Urinary bladder (tissue), 4 donors: ENCODE measurements around the gene AP3S1. TPM values are rescaled to one million over a fixed set of nuclear protein-coding genes. Genes with fewer than 3 reads are reported as not detected.
"Not testable (repeated sequence)": the region's sequence is repeated elsewhere in the genome, so short reads cannot be mapped to it uniquely, and the experiment has no call there.

Experiments
- DNase-seq: peaks from one replicate; pipeline ENCODE4 v3.0.0-alpha.2; 2015; ENCODE audit errors: extremely low spot score
- H3K27ac ChIP-seq: one replicate; pipeline ENCODE4 v1.5.1; 2013; ENCODE audit warnings: low read depth, mild to moderate bottlenecking, moderate library complexity
- H3K36me3 ChIP-seq: one replicate; pipeline ENCODE4 v1.6.1; 2013; ENCODE audit warnings: mild to moderate bottlenecking, moderate library complexity; ENCODE audit not compliant: insufficient read depth
- H3K4me1 ChIP-seq: one replicate; pipeline ENCODE4 v1.6.1; 2013; ENCODE audit warnings: mild to moderate bottlenecking, moderate library complexity; ENCODE audit not compliant: insufficient read depth
- H3K4me3 ChIP-seq: one replicate; pipeline ENCODE4 v1.5.1; 2013; ENCODE audit warnings: low read depth, low read length
- WGBS: extraction: QIAGEN DNeasy Blood & Tissue Kit; methylation state at CpG from one replicate; pipeline ENCODE4 v1.1.7; 2013; 5-methylcytosine and 5-hydroxymethylcytosine counted together
- polyA plus RNA-seq: library from polyadenylated mRNA; stranded (reverse); fragments of 200-250 nt; gene quantifications from one replicate; pipeline ENCODE4 v1.2.3, GENCODE V29; 2013
- total RNA-seq: library from RNA; depleted of rRNA; stranded (reverse); fragments of >200 nt; gene quantifications from one replicate; pipeline ENCODE4 v1.2.3, GENCODE V29; 2014
- donor health status: healthy with polysubstance abuse.
- donor health status: healthy.

Gene AP3S1
- total and polyA plus RNA-seq, 2 donors, result 78.6 to 159 TPM

DNA sequence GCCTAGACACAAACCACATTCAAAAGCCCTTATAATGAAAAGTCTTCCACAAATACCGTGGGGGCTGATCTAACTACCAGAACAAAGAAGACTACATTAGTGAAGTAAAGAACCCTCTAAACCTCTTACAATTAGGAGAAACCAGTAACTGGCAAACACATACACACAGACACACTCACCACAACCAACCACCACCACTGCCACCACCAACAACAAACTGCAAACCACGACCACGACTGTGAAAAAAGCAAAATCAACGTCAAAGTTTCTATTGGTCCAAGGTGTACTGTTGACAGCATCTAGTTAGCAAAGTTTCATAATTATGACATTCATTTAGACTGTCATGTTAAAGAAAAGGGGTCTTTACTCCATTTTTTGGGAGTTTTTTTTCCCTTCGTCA is 28.0 kb upstream of the AP3S1 start:
- WGBS, result 88% methylated on average over 5 of the region's 5 CpGs
- Histone ChIP-seq H3K27ac (no peak overlapping the region), H3K4me1 (no peaks in the 10 kb centered on the region), H3K4me3 (no peak overlapping the region), H3K36me3 (no peaks in the 10 kb centered on the region)
- DNase-seq, result no peak

DNA sequence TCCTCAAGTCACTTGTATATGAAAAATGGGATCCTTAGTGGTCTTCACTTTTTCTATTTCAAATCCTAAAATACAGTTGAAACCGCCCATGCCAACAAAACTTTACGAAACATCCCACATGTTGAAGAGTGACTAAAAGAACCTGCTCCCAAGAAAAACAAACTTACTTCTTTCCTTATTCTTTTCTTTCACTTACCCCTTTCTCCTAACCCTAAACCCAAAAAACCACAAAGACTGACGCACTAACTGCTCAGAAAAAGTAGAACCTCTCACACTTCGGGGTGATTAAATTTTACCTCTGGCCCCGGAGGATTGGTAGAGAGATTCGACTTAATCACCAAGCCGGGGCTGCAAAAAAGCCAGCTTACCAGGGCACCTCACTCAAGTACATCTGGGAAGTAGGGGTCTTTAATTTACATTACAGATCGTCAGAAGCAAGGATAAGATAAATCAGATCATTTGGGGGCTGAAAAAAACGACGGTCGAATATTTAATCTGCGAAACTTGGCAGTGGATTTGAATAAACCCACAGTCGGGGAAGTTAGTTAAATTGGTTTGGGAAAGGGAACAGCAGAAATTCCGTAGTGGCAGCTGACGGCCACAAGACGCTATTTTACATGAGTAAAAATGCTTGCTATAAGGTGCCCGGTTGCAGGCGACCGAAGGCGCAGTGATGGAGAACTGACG is 26.6 kb upstream of the AP3S1 start:
- Histone ChIP-seq H3K27ac (no peak overlapping the region), H3K36me3 (no peaks in the 10 kb centered on the region), H3K4me1 (no peaks in the 10 kb centered on the region), H3K4me3 (peak overlapping the region; percentile 45)
- no peak for DNase-seq
- 33% methylated on average over 21 of the region's 21 CpGs for WGBS

DNA sequence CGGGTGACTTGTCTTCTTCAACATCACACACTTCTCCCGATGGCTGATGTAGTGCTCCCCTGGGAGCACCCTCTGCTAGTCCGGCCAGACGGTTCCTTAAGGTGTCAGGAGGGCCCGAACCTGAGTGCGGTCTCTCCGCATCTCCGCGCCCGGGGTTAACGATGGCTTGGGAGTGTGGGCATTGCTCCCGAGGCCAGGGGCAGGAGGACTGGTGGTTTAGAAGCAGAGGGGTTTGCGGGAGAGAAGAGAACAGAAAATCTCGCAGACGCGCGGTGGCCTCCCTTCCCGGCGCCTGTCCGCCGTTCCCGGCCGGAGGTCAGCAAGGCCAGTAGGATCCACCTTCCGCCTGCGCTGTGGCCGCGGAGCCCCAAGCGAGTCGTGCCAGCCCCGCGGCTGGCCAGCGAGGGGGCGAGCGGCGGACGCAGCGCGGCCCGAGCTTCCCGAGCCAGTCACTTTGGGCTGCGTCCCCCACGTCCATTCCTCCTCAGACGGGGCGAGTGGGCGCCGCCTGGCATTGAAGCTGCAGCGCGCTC is 26.0 kb upstream of the AP3S1 start:
- no peak for DNase-seq
- Histone ChIP-seq H3K36me3 (no peaks in the 10 kb centered on the region), H3K4me3 (peak overlapping the region; percentile 45), H3K4me1 (no peaks in the 10 kb centered on the region), H3K27ac (no peak overlapping the region)
- 2% methylated on average over 48 of the region's 48 CpGs for WGBS

DNA sequence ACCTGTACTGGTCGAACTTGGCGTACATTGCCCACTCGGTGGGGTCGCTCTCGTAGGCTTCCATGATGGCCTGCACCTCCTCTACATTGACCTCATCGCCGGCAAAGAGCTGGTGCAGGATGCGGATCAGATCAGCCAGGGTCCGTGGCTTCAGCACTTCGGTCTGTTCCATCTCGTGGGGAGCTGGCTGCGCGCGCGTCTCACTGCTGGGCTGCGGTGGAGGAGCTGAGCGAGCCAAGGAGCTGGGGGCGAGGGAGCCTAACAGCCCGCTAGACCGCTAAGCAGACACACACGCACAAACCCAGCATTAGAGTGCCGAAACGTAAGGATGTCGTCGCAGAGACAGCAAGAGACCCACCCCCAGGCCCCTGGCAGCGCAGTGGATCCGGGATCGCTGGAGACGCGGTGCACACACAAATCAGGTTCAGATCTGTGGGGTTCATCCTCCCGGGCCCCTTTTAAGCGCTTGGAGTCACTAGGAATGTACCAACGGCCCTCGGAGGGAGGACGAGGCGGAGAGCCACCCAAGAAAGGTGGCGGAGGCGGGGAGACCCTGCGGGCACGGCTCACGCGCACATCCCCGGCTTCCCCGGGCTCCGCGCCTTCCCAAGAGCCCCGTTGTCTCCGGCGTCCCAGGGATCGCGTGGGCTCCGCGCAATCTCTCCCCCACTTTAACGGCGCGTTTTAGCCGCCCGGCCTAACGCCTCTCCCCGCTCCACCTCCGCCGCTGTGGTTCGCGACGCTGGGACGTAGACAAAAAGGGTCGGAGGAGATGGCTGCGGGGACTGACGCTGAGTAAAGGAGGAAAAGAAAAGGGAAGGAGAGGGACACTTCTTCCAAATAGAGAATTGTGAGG is 25.3 kb upstream of the AP3S1 start, which contains the start of gene CDO1:
TSS of gene CDO1 (minus strand) at position 434 of the 856 bp plus-strand sequence. CDS start at position 172, 262 bp downstream.
- peak; percentile 61 for DNase-seq
- under 1% methylated on average over 69 of the region's 69 CpGs for WGBS
- H3K27ac ChIP-seq, result peak within 1 kb of the TSS; percentile 69

DNA sequence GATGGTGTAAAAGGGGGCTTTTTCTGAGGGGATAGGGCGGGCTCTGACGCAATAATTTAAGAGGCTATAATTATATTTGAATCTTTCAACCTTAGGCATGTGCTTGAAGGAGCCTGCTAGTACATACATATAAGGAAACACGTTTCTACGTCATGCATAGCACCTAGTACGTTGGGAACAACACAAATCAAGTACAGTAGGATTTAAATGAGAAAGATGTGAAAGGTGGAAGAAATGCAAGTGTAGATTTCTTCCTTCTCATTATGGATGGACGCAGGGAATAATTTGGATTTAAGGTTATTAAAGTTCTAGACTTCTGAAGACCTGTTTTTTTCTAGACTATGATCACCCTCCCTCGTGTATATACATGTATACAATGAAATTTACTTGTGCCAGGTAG is 24.3 kb upstream of the AP3S1 start:
- no peaks in the 10 kb centered on the region for H3K36me3 ChIP-seq
- 90% methylated on average over 7 of the region's 7 CpGs for WGBS
- H3K27ac ChIP-seq, result no peak overlapping the region
- DNase-seq, result no peak
- no peak overlapping the region for H3K4me3 ChIP-seq
- H3K4me1 ChIP-seq, result no peaks in the 10 kb centered on the region

More for the DNA sequence above, 25.3 kb upstream of the AP3S1 start, which contains the start of gene CDO1:
- no peaks in the 10 kb centered on the region for H3K4me1 ChIP-seq
- no peaks in the 10 kb centered on the region for H3K36me3 ChIP-seq
- peak within 1 kb of the TSS; percentile 45 for H3K4me3 ChIP-seq

DNA sequence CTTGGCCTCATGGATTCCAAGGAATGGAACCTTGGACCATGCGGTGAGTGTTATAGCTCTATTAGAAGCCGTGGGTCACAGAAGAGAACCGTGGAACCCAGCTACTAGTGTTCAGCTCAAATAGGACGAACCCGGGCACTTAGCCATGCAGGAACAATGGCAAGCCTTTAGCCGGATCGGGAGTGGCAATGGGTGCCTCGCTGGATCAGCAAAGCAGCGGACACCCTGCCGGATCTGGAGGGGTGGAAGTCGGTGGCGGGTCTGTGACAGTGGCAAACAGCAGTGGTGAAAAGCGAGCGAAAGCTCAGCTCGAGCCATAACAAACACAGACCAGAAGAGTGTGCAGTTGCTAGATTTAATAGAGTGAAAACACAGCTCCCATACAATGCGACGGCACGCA is 22.9 kb upstream of the AP3S1 start:
- H3K4me3 ChIP-seq, result no peak overlapping the region
- no peaks in the 10 kb centered on the region for H3K4me1 ChIP-seq
- H3K27ac ChIP-seq, result no peak overlapping the region
- H3K36me3 ChIP-seq, result no peaks in the 10 kb centered on the region
- no peak for DNase-seq
- WGBS, result 89% methylated on average over 18 of the region's 18 CpGs

DNA sequence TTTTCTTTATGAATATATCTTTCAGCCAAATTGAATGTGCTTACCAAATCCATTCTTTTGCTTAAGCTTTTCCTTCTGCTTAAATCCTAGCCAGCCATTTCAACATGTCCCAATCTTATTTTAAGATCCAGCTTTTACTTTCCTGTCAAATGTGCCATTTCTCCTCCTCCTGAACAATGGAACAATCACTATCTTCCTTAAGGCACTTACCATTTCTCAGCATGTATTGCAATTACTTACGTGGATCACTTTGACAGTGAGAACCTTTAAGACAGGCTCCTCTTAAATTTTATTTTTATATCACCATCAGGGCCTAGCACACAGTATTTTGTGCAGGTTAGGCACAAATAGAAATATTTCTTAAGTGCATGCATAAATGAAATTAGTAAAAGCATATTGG is 20.9 kb upstream of the AP3S1 start:
- H3K4me3 ChIP-seq, result no peak overlapping the region
- no peaks in the 10 kb centered on the region for H3K4me1 ChIP-seq
- DNase-seq, result no peak
- no peaks in the 10 kb centered on the region for H3K36me3 ChIP-seq
- H3K27ac ChIP-seq, result no peak overlapping the region
- WGBS, result 88% methylated on average over 1 of the region's 1 CpG

DNA sequence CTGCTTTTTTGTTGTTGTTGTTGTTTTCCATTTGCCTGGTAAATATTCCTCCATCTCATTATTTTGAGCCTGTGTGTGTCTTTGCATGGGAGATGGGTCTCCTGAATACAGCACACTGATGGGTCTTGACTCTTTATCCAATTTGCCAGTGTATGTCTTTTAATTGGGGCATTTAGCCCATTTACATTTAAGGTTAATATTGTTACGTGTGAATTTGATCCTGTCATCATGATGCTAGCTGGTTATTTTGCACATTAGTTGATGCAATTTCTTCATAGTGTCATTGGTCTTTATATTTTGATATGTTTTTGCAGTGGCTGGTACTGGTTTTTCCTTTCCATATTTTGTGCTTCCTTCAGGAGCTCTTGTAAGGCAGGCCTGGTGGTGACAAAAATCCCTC is 16.8 kb upstream of the AP3S1 start:
- H3K4me3 ChIP-seq, H3K36me3 ChIP-seq, DNase-seq, H3K27ac ChIP-seq, H3K4me1 ChIP-seq: not testable (repeated sequence)
- 89% methylated on average over 1 of the region's 1 CpG for WGBS

DNA sequence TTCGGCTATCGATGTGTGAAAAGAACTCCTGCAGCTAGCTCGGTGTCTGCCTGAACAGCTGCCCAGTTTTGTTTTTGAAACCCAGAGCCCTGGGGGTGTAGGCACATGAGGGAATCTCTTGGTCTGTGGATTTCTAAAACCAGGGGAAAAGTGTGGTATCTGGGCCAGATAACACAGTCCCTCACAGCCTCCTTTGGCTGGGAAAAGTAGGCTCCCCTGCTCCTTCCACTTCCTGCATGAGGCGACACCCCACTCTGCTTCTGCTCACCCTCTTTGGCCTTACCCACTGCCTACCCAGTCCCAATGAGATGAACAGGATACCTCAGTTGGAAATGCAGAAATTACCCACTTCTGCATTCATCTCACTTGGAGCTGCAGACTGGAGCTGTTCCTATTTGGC is 15.8 kb upstream of the AP3S1 start:
- 95% methylated on average over 4 of the region's 4 CpGs for WGBS
- no peak overlapping the region for H3K4me3 ChIP-seq
- no peak overlapping the region for H3K27ac ChIP-seq
- no peak for DNase-seq
- H3K4me1 ChIP-seq, result no peaks in the 10 kb centered on the region
- H3K36me3 ChIP-seq, result peaks cover 3% of the 10 kb centered on the region

DNA sequence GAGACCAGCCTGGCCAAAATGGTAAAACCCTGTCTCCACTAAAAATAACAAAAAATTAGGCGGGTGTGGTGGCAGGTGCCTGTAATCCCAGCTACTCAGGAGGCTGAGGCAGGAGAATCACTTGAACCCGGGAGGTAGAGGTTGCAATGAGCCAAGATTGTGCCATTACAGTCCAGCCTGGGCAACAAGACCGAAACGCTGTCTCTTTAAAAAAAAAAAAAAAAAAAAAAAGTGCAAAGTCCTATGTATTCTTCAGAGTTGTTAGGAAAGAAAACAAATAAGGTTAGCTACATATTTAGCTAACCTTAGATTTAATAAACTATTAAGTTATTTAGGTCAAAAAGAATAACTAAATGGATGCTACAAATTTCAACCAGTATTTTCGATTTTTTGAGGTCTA is 11.8 kb upstream of the AP3S1 start:
- no peak overlapping the region for H3K27ac ChIP-seq
- WGBS, result 96% methylated on average over 5 of the region's 5 CpGs
- no peak for DNase-seq
- peaks cover 3% of the 10 kb centered on the region for H3K36me3 ChIP-seq
- no peak overlapping the region for H3K4me3 ChIP-seq
- H3K4me1 ChIP-seq, result no peaks in the 10 kb centered on the region

DNA sequence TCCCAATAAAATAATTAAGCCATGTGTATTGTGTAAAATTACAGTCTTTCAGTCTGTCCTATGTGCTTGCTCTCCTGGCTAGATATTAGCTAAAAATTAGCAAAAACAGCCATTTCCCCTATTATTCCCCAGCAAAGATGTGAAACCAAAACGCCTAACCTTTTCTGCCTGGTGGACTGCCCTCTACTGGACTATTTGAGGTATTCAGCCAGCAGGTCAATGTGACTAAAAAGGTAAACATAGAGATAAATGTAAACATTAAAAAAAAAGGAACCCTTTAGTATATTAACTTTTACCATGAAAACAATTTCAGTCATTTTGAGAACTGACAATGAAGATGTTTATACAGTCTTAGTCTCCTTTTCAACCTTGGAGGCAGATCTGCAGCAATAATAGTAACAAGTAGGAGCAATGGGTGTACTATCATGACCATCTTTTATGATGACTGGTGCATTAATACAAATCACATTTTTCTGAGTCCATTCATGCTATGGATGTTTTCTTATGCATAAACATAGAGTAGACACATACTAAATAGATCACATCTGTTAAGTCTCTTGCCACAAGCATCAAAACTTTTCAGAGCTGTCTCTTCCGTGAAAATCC is 10.5 kb upstream of the AP3S1 start:
- no peaks in the 10 kb centered on the region for H3K4me1 ChIP-seq
- DNase-seq, result no peak
- WGBS, result 49% methylated on average over 2 of the region's 2 CpGs
- peaks cover 3% of the 10 kb centered on the region for H3K36me3 ChIP-seq
- no peak overlapping the region for H3K4me3 ChIP-seq
- H3K27ac ChIP-seq, result no peak overlapping the region

DNA sequence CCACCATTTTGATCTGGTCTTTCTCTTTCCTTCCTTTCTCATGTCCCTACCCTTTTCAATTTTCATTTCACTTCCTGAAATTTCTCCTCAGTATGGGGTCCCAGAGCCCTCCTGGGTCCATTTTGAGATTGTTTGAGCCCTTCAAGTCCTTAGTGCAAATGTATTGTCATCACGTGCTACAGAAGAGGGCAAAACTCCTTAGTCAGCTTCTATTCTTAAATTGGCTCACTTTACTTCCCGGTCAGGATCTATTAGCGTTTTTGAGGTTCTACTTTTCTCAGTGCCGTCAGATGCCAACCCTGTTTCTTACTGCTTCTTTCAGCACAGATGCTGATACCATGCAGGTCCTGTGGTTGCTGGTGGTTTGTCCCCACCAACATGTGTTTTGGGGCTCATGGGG is 6.3 kb upstream of the AP3S1 start:
- Histone ChIP-seq H3K4me3 (no peak overlapping the region), H3K27ac (no peak overlapping the region), H3K4me1 (no peaks in the 10 kb centered on the region), H3K36me3 (peaks cover 4% of the 10 kb centered on the region)
- no peak for DNase-seq
- 94% methylated on average over 4 of the region's 4 CpGs for WGBS

DNA sequence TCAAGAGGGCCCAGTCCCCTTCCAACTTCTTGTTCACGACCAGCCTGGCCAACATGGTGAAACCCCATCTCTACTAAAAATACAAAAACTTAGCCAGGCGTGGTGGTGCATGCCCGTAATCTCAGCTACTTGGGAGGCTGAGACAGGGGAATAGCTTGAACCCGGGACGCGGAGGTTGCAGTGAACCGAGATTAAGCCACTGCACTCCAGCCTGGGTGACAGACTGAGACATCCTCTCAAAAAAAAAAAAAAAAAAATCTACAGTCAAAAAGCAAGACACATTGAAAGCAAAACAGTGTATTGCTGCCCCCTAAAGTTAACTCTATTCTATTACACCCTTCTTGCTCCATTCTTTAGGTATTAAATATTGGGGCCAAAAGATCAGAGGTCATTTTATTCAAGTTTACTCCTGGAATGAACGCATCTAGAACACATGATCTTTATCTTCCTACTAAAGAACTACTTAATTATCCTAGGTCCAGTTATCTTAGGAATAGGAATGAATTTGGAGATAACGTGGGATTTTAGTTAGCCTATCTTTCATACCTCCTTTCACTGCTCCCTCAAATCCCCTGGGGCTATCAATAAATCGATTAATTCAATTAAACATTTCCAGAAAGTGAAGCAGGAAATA is 2.7 kb upstream of the AP3S1 start:
- WGBS, result 42% methylated on average over 10 of the region's 10 CpGs
- H3K36me3 ChIP-seq, result peaks cover 2% of the 10 kb centered on the region
- H3K4me1 ChIP-seq, result no peaks in the 10 kb centered on the region
- no peak for DNase-seq
- H3K27ac ChIP-seq, result no peak overlapping the region
- H3K4me3 ChIP-seq, result no peak overlapping the region
